LHCN-M2 (cell line): ENCODE results near the gene SPATA13. TPM values are rescaled to one million over a fixed set of nuclear protein-coding genes. Genes with fewer than 3 reads are reported as not detected.
"Not testable (repeated sequence)": the region's sequence is repeated elsewhere in the genome, so short reads cannot be mapped to it uniquely, and the experiment has no call there.

Experiments
- DNase-seq: peaks from one replicate; pipeline ENCODE4 v3.0.0-alpha.2; 2012; ENCODE audit warnings: low read depth
- total RNA-seq: library from RNA; depleted of rRNA; stranded (reverse); fragments of >200 nt; gene quantifications from 2 replicates; pipeline ENCODE4 v1.2.3, GENCODE V29; 2014

Gene SPATA13
- total RNA-seq, 1 experiment from 2014 or later, result 12.1 TPM

DNA sequence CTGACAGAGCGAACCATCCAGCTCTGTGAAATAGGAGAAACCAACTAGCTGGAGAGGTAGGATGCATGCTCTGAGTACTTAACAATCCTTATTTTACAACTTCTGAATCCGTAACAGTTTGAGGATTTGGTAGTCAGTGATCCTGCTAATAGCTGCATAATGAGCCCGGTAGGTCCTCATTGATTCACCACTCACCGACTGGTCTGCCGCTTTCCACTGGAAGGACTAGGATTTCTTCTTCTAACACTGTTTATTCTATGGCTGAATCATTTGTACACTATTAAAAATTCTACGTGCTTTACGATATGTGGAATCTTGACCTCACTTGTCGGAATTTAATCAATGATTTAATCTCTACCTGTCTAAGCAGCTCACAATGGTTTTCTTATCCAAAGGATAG lies 33.9 kb downstream of the SPATA13 start:
- no peak for DNase-seq

DNA sequence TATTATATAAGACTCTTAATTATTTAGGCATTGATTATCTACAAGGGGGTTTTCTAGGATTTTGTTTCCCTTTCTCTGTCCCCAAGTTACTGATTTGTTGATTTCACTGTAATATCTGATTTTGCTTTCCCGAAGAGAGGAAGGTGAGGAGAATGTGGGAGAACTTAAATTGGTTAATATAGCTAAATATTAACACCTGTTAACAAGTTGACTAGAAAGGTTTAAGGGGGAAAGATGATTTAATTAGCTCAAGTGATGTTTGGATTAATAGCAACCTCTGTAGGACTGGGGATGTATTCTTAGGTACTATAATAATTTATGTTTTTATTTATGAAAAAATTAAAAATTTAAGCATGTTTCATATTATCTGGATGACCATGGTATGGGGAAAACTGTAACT lies 35.1 kb downstream of the SPATA13 start:
- DNase-seq, result no peak

- DNase-seq, result no peak
Observed at GRCh38 chr13:24196593-24197197, 36.2 kb downstream of the SPATA13 start.

DNA sequence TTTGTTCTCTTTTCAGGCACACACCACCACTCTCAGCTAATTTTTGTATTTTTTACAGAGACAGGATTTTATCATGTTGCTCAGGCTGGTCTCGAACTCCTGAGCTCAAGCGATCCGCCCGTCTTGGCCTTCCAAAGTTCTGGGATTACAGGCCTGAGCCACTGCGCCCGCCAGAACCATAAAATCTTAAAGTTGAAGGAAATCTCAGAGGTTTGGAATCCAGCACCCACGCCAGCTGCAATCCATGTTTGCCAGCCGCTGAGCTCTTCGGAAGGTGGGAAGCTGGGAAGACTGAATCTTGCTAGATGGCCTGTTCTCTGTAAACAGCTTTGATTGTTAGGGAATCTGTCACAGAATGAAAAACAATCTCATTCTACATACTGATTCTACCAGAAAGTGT lies 38.5 kb downstream of the SPATA13 start:
- DNase-seq, result no peak

- DNase-seq, result no peak
Observed at GRCh38 chr13:24202215-24202614, 41.7 kb downstream of the SPATA13 start.

DNA sequence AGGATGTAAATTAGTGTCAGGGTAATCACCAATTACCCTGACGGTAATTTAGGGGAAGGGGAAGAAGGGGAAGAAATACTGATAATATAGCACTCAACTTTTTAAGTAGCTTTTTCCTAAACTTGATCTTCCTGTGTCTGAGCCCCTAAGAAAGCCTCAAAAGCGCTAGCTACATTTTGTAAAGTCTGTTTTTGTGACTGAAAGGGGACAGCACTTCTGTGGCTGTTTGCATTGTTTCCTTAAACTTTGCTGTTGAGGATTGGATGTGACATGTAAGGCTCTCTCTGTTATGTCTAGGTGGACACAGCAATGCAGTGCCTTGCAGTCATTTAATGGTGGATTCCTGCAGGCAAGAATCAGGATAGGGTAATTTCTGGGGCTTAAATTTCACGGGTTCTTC lies 42.8 kb downstream of the SPATA13 start:
- no peak for DNase-seq

GRCh38 chr13:24203811-24204210 lies 43.3 kb downstream of the SPATA13 start:
- no peak for DNase-seq

DNA sequence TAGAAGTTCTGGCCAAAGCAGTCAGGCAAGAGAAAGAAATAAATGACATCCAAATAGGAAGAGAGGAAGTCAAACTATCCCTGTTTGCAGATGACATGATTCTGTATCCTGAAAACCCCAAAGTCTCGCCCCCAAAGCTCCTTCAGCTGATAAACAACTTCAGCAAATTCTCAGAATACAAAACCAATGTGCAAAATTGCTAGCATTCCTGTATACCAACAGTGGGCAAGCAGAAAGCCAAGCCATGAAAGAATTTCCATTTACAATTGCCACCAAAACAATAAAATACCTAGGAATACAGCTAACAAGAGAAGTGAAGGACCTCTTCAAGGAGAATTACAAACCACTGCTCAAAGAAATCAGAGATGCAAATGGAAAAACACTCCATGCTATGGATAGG lies 44.6 kb downstream of the SPATA13 start:
- not testable (repeated sequence) for DNase-seq

DNA sequence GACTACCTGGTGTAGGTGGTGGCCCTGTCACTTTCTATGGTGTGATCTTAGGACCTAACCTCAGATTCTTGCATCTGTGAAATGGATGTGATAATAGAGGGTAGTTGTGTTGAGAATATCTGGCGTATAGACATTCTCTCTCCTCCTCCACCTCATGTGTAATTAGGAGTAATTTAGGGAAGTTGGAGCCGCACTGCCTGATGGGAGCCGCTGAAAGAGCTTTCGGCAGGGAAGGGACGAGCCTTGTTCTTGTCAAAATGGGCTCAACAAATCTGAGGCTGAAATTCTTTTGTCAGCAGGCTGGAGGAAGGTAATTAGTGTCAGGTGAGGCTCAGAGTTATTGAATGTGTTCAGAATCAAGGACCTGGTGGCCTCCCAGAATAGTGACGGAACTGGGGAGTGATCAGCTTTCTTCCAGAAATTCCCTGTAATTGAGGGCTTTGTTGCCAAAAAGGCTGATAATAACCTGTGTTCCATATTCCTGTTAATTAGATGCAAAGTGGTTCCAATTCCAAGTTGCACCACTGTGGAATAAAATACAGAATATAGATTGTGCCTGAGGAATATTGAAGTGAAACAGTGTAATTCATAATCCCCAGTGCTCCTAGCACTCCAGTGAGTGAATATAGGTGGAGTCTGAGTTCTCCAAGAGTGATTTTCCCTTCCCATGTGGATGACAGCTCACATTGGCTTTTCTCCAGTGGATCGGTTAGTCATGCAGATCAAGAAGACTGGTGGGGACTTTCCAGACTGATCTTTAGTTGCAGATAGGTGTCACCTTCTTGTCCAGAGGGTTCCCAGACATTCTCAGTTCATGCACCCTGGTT lies 47.5 kb downstream of the SPATA13 start:
- peak; percentile 77 for DNase-seq

- DNase-seq, result no peak
Observed at GRCh38 chr13:24209138-24209537, 48.6 kb downstream of the SPATA13 start.

DNA sequence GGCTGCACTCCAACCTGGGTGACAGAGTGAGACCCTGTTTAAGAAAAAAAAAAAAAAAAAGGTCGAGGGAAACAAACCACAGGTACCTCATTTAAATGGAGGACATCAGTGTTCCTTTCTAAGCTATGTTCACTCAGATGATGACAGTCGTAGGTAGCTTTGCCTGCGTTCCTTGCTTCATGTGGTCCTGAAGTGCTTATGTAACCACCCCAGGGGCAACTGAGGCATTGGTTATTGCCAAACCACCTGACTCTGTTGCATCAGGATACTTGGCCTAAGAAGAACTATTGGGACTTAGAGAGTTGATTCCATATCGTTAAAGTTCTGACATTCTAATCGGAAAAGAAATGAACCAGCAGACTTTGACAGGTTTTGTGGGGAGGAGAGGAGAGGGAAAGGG lies 51.7 kb downstream of the SPATA13 start:
- DNase-seq, result no peak

GRCh38 chr13:24212674-24213073 lies 52.2 kb downstream of the SPATA13 start:
- no peak for DNase-seq

- no peak for DNase-seq
Observed at GRCh38 chr13:24213932-24214331, 53.4 kb downstream of the SPATA13 start.

DNA sequence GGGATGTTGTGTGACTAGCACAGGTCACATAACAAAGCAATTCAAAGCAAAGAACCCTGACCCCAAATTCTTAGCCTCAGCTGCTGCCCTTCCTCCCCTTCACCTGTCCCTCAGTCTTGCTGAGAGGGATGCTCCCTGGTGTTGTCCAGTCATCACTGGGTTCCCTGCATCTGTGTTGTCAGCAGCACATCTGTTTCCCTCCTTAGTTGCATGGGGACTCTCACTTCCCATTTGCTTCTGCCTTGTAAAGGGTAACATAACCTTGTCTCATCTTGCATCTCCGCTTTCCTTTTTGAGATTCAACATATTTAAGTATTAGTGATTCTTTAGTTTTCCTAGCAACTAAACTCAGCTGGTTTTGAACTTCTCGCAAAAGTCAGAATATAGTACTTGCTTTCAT lies 54.0 kb downstream of the SPATA13 start:
- DNase-seq, result no peak

GRCh38 chr13:24215126-24215525 lies 54.6 kb downstream of the SPATA13 start:
- DNase-seq, result no peak

DNA sequence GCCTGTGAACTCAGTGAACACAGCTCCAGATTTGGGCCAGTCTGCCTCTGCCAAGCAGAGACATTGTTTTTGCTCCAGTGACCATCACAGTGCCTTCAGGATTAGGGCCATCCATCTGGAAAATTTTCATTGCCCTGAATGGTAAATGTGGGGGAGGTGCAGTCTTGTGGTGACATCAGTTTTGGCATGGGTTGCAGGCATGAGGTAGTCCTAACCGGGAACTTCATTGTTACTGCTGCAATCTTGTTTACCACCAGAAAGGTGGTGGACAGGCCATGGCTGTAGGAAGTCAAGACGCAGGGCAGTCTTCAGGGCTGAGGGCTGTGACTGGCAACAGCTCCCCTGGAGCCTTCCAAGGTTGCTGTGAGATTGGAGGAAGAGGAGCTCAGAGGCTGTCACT lies 55.2 kb downstream of the SPATA13 start:
- DNase-seq, result no peak

- no peak for DNase-seq
Observed at GRCh38 chr13:24216176-24216575, 55.7 kb downstream of the SPATA13 start.

- DNase-seq, result not testable (repeated sequence)
Observed at GRCh38 chr13:24216779-24217178, 56.3 kb downstream of the SPATA13 start.

GRCh38 chr13:24217601-24218281 lies 57.2 kb downstream of the SPATA13 start:
- DNase-seq, result peak; percentile 40

GRCh38 chr13:24218338-24218737 lies 57.8 kb downstream of the SPATA13 start:
- no peak for DNase-seq

GRCh38 chr13:24218977-24219376 lies 58.5 kb downstream of the SPATA13 start:
- DNase-seq, result no peak

DNA sequence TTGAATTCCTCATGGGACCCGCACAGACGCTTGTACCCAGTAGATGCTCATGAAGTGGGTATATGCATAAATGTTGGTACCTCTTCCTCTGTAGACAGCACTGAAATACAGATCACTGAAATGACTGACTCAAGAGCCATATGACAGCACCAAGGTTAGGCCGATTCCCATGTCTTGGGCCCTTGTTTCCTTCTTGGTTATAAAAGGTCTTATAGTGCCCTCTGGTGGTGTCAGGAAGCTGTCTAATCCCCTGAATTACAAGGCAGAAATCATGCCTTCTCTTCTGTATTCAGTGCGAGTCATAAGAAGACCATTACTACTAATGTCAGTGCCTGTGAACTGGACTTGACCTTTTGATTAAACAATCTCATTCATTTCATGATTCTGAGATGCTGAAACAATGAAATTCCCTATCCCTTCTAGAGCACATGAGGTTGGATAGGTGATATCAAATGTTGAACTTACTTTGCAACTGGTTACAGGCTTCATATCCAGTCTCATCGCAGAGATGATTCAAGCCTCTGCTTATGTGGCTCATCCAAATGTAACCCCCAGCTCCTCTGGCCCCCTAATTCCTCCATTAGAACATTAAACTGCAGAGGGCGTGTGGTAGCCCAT lies 59.7 kb downstream of the SPATA13 start:
- DNase-seq, result peak; percentile 80
